Left lung (tissue), 10 donors: ENCODE data around the gene CCDC117. TPM values are rescaled to one million over a fixed set of nuclear protein-coding genes. Genes with fewer than 3 reads are reported as not detected.
A peak's percentile ranks its signal among the peaks of the same experiment; 100 is the strongest.
"Not testable (repeated sequence)": the region's sequence is repeated elsewhere in the genome, so short reads cannot be mapped to it uniquely, and the experiment has no call there.

Experiments
- ATAC-seq: fragments of 200-7000 bp; cut with Tn5 transposase; one replicate; pipeline ENCODE4 v1.9.1; 2020; ENCODE audit warnings: moderate library complexity
- DNase-seq, 4 donors: peaks; one replicate each; pipeline ENCODE4 v3.0.0-alpha.2; 2013 to 2020
- H3K27ac ChIP-seq, 2 donors: fragments of 200-600 bp; sonication (generic) in 1 of 2; one replicate each; pipeline versions ENCODE4 v1.5.0 to v1.8.0; 2020 to 2021
- H3K27me3 ChIP-seq, 2 donors: fragments of 200-600 bp; sonication (generic) in 1 of 2; one replicate each; pipeline versions ENCODE4 v1.5.0 to v1.8.0; 2020 to 2021
- H3K36me3 ChIP-seq, 2 donors: fragments of 200-600 bp; sonication (generic) in 1 of 2; one replicate each; pipeline versions ENCODE4 v1.5.0 to v1.8.0; 2020 to 2021
- H3K4me1 ChIP-seq, 2 donors: fragments of 200-600 bp; one replicate each; pipeline ENCODE4 v1.8.0; 2021
- H3K4me3 ChIP-seq, 2 donors: fragments of 200-600 bp; sonication (generic) in 1 of 2; one replicate each; pipeline versions ENCODE4 v1.5.0 to v1.8.0; 2020 to 2021; ENCODE audit warnings: mild to moderate bottlenecking in 1 of 2
- H3K9me3 ChIP-seq, 2 donors: fragments of 200-600 bp; sonication (generic) in 1 of 2; one replicate each; pipeline versions ENCODE4 v1.5.0 to v1.8.0; 2020 to 2021
- CTCF ChIP-seq, 2 donors: fragments of 200-600 bp; sonication (generic) in 1 of 2; IDR thresholded peaks; one replicate each; pipeline versions ENCODE4 v1.5.0 to v1.8.0; 2021; ENCODE audit warnings: antibody characterized with exemption in 2 of 2
- intact Hi-C, 2 donors: fragments of 100-400 bp; cut with DNase I; formaldehyde crosslinking; loops; one replicate each; pipeline versions ENCODE4 v1.11.2 to v1.14.2; 2022
- polyA plus RNA-seq, 6 donors: library from polyadenylated mRNA; unstranded; fragments of 120-200 nt; gene quantifications; one replicate each; pipeline ENCODE4 v1.2.1, GENCODE V29; 2013; ENCODE audit not compliant: insufficient read length in 6 of 6
- total RNA-seq, 2 donors: library from RNA; stranded (reverse); fragmentation: NEBNext Ultra II Directional; extraction: Animal tissue kit (Norgen Biotek cat#: 25700); gene quantifications; one replicate each; pipeline ENCODE4 v1.2.1, GENCODE V29; 2021
- donor health status: DM: no; HTN: yes; CAD: no.
- donor health status: DM: no; HTN: no; CAD: no.

CCDC117 gene
- total and polyA plus RNA-seq, 8 donors = 23.5 to 45.6 (median 34.4) TPM

DNA sequence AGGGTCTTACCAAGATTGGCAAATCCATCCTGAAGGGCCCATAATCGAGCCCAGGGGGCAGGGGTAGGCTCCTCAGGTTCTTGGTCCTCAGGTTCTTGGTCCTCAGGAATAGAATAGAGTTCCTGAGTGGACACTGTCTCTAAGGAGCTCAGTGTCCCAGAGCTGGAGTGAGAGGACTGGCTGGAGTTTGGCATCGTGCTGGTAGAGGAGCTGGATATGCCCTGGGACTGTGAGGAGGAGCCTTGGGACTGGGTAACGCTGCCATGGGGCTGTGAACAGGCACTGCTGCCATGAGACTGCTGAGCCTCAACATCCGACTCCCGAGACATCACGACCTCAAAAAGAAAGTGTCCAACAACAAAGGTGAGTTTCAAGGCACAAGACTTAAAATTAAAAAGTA lies 38.1 kb upstream of the CCDC117 start:
- Histone ChIP-seq H3K9me3 (no peaks in the 10 kb centered on the region), H3K27me3 (no peaks in the 10 kb centered on the region), H3K36me3 (peaks cover 0 to 32% of the 10 kb centered on the region in 2 donors), H3K4me1 (no peaks in the 10 kb centered on the region), H3K27ac (no peak overlapping the region), H3K4me3 (no peak overlapping the region)
- peak; percentile 82 for ATAC-seq
- no peak for TF ChIP-seq CTCF (IDR thresholded peaks at IDR 0.05)
- no peak for DNase-seq
- intact Hi-C loops = no loop called here

DNA sequence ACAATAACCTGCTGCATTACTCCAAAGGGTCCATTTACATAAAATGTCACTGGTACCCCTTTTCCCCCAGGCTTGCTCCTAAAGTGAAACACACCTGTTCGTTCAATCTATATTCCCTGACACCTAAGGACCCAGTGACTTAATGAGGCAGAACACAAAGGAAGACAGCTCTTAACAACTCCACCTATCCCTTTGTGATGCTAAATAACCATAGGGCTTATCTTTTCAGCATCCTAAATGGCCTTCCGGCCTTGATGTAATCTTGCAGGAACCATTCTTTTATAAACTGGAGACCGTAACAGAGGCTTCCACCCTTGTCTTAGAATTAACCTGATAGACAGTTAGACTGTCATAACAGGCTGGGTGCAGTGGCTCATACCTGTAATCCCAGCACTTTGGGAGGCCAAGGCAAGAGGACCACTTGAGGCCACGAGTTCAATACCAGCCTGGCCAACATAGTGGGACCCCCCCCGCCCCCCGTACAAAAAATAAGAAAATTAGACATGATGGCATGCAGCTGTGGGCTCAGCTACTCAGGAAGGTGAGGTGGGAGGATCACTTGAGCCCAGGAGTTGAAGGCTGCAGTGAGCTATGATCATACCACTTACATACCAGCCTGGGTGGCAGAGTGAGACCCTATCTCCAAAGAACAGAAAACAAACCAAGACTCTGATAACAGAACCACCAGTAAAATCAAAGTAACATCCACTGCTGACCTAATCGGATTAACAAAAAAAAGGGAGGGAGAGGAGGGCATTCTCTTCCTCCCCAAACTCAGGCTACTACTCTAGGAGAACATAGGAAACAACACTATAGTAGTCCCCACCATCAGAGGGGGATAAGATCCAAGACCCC lies 36.0 kb upstream of the CCDC117 start:
- DNase-seq (no peak), ATAC-seq (no peak)
- Histone ChIP-seq H3K36me3 (peaks cover 0 to 27% of the 10 kb centered on the region in 2 donors), H3K27me3 (no peaks in the 10 kb centered on the region), H3K9me3 (no peaks in the 10 kb centered on the region), H3K4me3 (no peak overlapping the region), H3K4me1 (peaks cover 6 to 9% of the 10 kb centered on the region in 2 donors), H3K27ac (no peak overlapping the region)
- no peak for TF ChIP-seq CTCF (IDR thresholded peaks at IDR 0.05)
- intact Hi-C loops = no loop called here

- H3K9me3 ChIP-seq = no peaks in the 10 kb centered on the region
- DNase-seq = no peak
- peaks cover 6 to 10% of the 10 kb centered on the region in 2 donors for H3K4me1 ChIP-seq
- ATAC-seq = no peak
- H3K27me3 ChIP-seq = no peaks in the 10 kb centered on the region
- intact Hi-C loops = no loop called here
- TF ChIP-seq CTCF (IDR thresholded peaks at IDR 0.05) = no peak
- no peak overlapping the region for H3K4me3 ChIP-seq
- peaks cover 0 to 16% of the 10 kb centered on the region in 2 donors for H3K36me3 ChIP-seq
- no peak overlapping the region for H3K27ac ChIP-seq
Measured at GRCh38 chr22:28737701-28738100, 34.8 kb upstream of the CCDC117 start.

DNA sequence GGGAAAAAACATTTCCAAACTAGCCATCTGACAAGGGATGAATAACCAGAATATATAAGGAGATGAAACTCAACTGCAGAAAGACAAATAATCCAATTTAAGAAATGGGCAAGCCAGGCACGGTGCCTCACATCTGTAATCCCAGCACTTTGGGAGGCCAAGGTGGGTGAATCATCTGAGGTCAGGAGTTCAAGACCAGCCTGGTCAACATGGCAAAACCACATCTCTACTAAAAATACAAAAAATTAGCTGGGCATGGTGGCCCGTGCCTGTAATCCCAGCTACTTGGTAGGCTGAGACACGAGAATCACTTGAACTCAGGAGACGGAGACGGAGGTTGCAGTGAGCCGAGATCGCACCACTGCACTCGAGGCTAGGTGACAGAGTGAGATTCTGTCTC lies 33.6 kb upstream of the CCDC117 start:
- ATAC-seq, DNase-seq: not testable (repeated sequence)

DNA sequence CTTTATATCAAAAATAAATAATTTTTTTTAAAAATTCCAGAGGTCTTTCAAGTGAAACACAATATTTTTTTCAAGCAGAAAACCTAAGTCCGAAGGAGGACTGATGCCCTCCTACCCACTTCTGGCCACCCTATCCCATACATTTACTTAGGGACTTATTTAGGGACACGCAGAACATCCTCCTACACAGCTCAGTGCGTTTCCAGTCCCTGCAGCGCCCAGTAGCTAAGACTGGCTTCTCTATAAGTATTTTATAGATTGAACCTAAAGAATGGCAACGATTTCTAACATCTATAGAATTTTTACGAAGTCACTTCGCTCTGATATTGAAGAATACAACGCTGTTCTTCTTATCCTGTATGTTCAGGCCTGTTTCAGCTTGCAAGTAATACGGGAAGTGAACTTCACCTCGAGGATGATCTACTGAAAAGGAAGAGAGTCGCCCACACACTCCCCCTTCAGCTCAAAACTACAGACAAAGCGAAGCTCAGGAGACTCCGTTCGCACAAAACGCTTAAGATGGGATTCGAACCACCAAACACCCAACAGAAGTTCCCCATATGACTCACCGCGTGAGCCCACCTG lies 31.2 kb upstream of the CCDC117 start:
- ATAC-seq = no peak
- Histone ChIP-seq H3K4me3 (peak overlapping the region; percentile 93 to 98), H3K36me3 (peaks cover 0 to 33% of the 10 kb centered on the region in 2 donors), H3K9me3 (no peaks in the 10 kb centered on the region), H3K27me3 (no peaks in the 10 kb centered on the region), H3K4me1 (peaks cover 14 to 23% of the 10 kb centered on the region in 2 donors), H3K27ac (peak overlapping the region; percentile 97 to 99)
- intact Hi-C loops = no loop called here
- no peak for DNase-seq
- no peak for TF ChIP-seq CTCF (IDR thresholded peaks at IDR 0.05)

More for the DNA sequence above, 33.6 kb upstream of the CCDC117 start:
- H3K9me3 ChIP-seq, H3K4me3 ChIP-seq, intact Hi-C loops, H3K27ac ChIP-seq, H3K36me3 ChIP-seq, H3K27me3 ChIP-seq: not testable (repeated sequence)
- H3K4me1 ChIP-seq = peaks cover 14 to 22% of the 10 kb centered on the region in 2 donors
